Measurements from ENCODE around the gene ZNF597.
A peak's percentile ranks its signal among the peaks of the same experiment; 100 is the strongest.

The ZNF597 gene

GRCh38 chr16:3443108-3444031, at the start of gene ZNF597, which contains the start of gene NAA60:
ZNF597 (minus strand) TSS chr16:3443504; CDS start chr16:3443153, 351 bp downstream.
NAA60 (plus strand) TSS chr16:3443680; CDS start chr16:3476228, 32,548 bp downstream.
- DNase-seq, result no peak

GRCh38 chr16:3492356-3492755, 49.1 kb upstream of the ZNF597 start:
- DNase-seq, result no peak

GRCh38 chr16:3490911-3491629, 47.8 kb upstream of the ZNF597 start:
- peak; percentile 6 for DNase-seq

- DNase-seq, result no peak
Measured at GRCh38 chr16:3488801-3489200, 45.5 kb upstream of the ZNF597 start.

- no peak for DNase-seq
Measured at GRCh38 chr16:3487521-3488410, 44.5 kb upstream of the ZNF597 start.

- no peak for DNase-seq
Measured at GRCh38 chr16:3486506-3487215, 43.4 kb upstream of the ZNF597 start.

GRCh38 chr16:3485821-3486505, 42.7 kb upstream of the ZNF597 start:
- DNase-seq, result no peak

GRCh38 chr16:3485097-3485745, 41.9 kb upstream of the ZNF597 start:
- DNase-seq, result no peak

GRCh38 chr16:3484318-3485096, 41.2 kb upstream of the ZNF597 start:
- no peak for DNase-seq

- DNase-seq, result no peak
Measured at GRCh38 chr16:3482659-3483241, 39.4 kb upstream of the ZNF597 start.

- no peak for DNase-seq
Measured at GRCh38 chr16:3481696-3482658, 38.7 kb upstream of the ZNF597 start.

GRCh38 chr16:3480901-3481695, 37.8 kb upstream of the ZNF597 start:
- no peak for DNase-seq

- no peak for DNase-seq
Measured at GRCh38 chr16:3479654-3480216, 36.4 kb upstream of the ZNF597 start.

- DNase-seq, result no peak
Measured at GRCh38 chr16:3478242-3478925, 35.1 kb upstream of the ZNF597 start.

- DNase-seq, result no peak
Measured at GRCh38 chr16:3476409-3476808, 33.1 kb upstream of the ZNF597 start.

- no peak for DNase-seq
Measured at GRCh38 chr16:3475604-3476375, 32.5 kb upstream of the ZNF597 start.

Measured in NCI-H1105 treated with DMSO at 0.1 percent for 48 hours (cell line).